ENCODE results near the gene PCNA. TPM values are rescaled to one million over a fixed set of nuclear protein-coding genes. Genes with fewer than 3 reads are reported as not detected.

The PCNA gene
- 125 and 128 TPM in 2 replicates for polyA plus RNA-seq (2013)

DNA sequence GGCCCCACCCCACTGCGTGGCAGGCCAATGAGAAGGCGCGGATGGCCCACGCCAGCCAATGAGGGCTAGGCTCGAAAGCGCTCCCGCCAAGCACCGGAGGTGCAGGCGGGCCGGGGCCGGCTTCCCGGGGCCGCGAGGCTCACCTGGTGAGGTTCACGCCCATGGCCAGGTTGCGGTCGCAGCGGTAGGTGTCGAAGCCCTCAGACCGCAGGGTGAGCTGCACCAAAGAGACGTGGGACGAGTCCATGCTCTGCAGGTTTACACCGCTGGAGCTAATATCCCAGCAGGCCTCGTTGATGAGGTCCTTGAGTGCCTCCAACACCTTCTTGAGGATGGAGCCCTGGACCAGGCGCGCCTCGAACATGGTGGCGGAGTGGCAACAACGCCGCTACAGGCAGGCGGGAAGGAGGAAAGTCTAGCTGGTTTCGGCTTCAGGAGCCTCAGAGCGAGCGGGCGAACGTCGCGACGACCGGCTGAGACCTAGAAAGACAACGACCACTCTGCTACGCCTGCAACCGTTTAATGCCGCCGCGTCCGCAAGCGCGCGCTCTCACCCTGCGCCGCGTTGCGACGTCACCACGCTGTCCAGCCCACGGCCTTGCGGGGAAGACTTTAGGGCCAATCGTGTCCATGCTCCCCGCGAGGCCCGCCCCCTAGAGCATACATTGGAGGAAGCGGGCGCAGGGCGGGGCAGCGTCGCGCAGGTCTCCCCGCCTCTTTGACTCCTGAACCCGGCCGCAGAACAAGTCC, at the start of gene PCNA:
Gene PCNA, minus strand, starts transcription at position 524 of the 750 bp plus-strand sequence. Its CDS starts 160 bp downstream, at position 364.
- Histone ChIP-seq H3K9me3 (ENCODE audit: insufficient read depth, low read depth, low read length) (no peaks in the 10 kb centered on the region), H3K79me2 (ENCODE audit: control insufficient read depth, insufficient read depth, low read length, poor library complexity) (peaks cover 13% of the 10 kb centered on the region), H2BK12ac (ENCODE audit: low read length) (no peak within 1 kb of the TSS), H3K27ac (ENCODE audit: low read depth, low read length) (peak within 1 kb of the TSS; percentile 87), H3K4me1 (ENCODE audit: control insufficient read depth in 1 of 2, insufficient read depth in 2 of 2, low read length in 2 of 2) (peaks cover 2% of the 10 kb centered on the region in 2 experiments), H3K14ac (ENCODE audit: low read length) (peak within 1 kb of the TSS; percentile 71), H3K9ac (ENCODE audit: low read length) (peak within 1 kb of the TSS; percentile 83), H3K23ac (ENCODE audit: low read length) (no peak within 1 kb of the TSS), H4K91ac (ENCODE audit: low read depth, low read length) (peak within 1 kb of the TSS; percentile 54), H3K18ac (ENCODE audit: low read length) (peak within 1 kb of the TSS; percentile 70), H3K79me1 (ENCODE audit: low read length) (peaks cover 6% of the 10 kb centered on the region), H2AK5ac (ENCODE audit: low read length) (peak within 1 kb of the TSS; percentile 21), H3K4ac (ENCODE audit: low read depth, low read length) (peak within 1 kb of the TSS; percentile 91), H3K36me3 (ENCODE audit: control insufficient read depth in 1 of 2, insufficient read depth in 2 of 2, low read length in 2 of 2) (peaks cover 9 to 16% of the 10 kb centered on the region in 2 experiments), H2AFZ (ENCODE audit: insufficient read depth, low read length, poor library complexity) (peak within 1 kb of the TSS; percentile 69), H3K4me2 (ENCODE audit: low read length) (peak within 1 kb of the TSS; percentile 78), H4K12ac (ENCODE audit: low read depth, low read length) (peak within 1 kb of the TSS; percentile 71), H2BK120ac (ENCODE audit: insufficient read depth, low read length, poor library complexity) (peak within 1 kb of the TSS; percentile 78), H4K8ac (ENCODE audit: low read depth, low read length) (peak within 1 kb of the TSS; percentile 91), H2BK5ac (ENCODE audit: low read depth, low read length, poor library complexity) (peak within 1 kb of the TSS; percentile 95), H3K4me3 (ENCODE audit: low read depth, low read length) (peak within 1 kb of the TSS; percentile 89), H3K27me3 (ENCODE audit: insufficient read depth, low read length) (no peaks in the 10 kb centered on the region)
- peak; percentile 97 for DNase-seq
- no CpG with 5 or more reads among the region's 71 CpGs for whole genome bisulfite sequencing (ENCODE audit: extremely low coverage, insufficient coverage, insufficient read length)

DNA sequence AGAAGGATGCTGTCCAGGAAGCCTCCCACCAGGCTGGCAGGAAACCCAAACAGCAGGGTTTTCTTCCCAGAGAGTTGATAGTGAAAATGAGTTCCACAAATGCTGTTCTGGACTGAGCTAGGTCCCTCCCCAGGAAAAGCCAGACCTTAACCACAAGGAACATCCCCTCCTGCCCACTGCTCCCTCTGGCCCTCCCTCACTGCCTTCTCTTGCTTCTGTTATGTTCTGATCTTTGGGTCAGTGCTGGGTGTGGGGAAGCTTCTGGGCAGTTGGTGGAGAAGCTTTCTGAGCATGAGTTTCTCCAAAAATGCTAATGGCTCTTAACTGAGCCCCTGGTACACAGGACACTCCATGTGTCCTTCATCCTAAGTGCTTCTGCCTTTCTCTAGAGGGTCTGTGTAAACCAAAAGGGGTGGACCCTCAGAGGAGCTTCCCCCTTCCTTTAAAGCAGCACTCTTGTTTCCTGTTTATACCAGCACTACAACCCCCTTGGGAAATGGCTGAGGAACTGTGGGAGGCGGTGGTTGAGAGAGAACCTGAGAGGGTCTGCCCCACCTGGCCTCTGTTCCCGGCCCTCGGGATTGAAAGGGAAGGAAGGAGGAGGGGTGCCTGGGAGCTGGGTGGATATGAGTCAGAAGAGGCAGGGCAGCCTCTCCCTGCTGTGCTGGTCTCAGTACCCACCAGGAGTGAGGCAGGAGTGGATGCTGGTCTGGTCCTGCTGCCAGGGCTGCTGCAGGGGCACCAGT, 49.1 kb upstream of the PCNA start:
- no peak overlapping the region for H3K9ac ChIP-seq (ENCODE audit: low read length)
- WGBS (ENCODE audit: extremely low coverage, insufficient coverage, insufficient read length): no CpG with 5 or more reads among the region's 3 CpGs

DNA sequence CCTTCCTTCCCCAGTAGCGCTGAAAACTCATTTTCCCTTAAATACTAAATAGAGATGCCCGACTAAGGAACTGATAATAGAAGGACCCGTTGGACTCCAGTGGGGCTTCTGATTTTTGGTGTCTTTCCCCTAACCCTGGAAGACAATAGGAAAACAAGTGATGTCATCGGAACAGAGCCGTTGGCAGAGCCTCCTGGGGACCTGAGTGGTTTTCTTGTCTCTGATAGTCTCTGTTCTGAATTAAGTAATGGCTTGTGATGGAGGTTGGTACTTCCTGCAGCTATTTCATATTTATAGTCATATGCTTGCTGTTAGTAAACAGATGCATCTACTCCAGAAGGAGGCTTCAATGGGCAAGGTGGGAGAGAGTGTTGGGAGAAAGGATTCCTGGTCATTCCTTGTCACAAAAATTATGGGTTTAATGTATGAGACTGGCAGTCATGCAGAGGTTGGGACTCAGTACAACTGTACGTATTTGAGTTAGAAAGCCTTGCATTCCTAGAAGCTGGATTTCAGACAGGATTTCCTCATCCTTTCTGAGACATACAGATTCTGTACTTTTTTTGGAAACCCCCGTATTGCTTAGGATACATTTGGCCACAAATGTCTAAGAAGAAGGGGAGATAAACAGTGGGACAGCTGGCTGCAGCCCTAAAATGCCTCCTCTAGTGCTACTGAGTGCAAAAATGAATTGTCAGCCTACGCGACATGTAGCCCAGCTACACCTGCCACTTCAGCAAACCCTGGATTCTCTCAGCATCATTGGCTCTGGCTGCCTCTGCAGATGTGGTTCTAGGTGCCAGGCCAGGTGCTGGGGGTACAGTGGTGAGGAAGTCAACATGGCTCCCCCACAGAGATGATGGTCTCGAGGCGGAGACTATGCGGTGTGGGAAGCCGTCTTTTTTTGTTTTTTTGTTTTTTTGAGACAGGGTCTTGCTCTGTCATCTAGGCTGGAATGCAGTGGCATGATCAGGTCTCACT, 45.2 kb upstream of the PCNA start:
- Histone ChIP-seq H3K79me2 (ENCODE audit: control insufficient read depth, insufficient read depth, low read length, poor library complexity) (no peaks in the 10 kb centered on the region), H3K4me1 (ENCODE audit: control insufficient read depth in 1 of 2, insufficient read depth in 2 of 2, low read length in 2 of 2) (peaks cover 0 to 2% of the 10 kb centered on the region in 2 experiments), H3K27me3 (ENCODE audit: insufficient read depth, low read length) (no peaks in the 10 kb centered on the region), H3K27ac (ENCODE audit: low read depth, low read length) (no peak overlapping the region), H2BK12ac (ENCODE audit: low read length) (no peak overlapping the region), H4K91ac (ENCODE audit: low read depth, low read length) (no peak overlapping the region), H2BK120ac (ENCODE audit: insufficient read depth, low read length, poor library complexity) (no peak overlapping the region), H2AFZ (ENCODE audit: insufficient read depth, low read length, poor library complexity) (no peak overlapping the region), H3K9ac (ENCODE audit: low read length) (no peak overlapping the region), H3K14ac (ENCODE audit: low read length) (no peak overlapping the region), H2AK5ac (ENCODE audit: low read length) (no peak overlapping the region), H3K4me3 (ENCODE audit: low read depth, low read length) (no peak overlapping the region), H4K8ac (ENCODE audit: low read depth, low read length) (no peak overlapping the region), H2BK5ac (ENCODE audit: low read depth, low read length, poor library complexity) (no peak overlapping the region), H3K23ac (ENCODE audit: low read length) (no peak overlapping the region), H3K18ac (ENCODE audit: low read length) (peak overlapping the region; percentile 61), H3K79me1 (ENCODE audit: low read length) (no peaks in the 10 kb centered on the region), H3K4me2 (ENCODE audit: low read length) (no peak overlapping the region), H4K12ac (ENCODE audit: low read depth, low read length) (no peak overlapping the region), H3K36me3 (ENCODE audit: control insufficient read depth in 1 of 2, insufficient read depth in 2 of 2, low read length in 2 of 2) (no peaks in the 10 kb centered on the region), H3K4ac (ENCODE audit: low read depth, low read length) (no peak overlapping the region), H3K9me3 (ENCODE audit: insufficient read depth, low read depth, low read length) (no peaks in the 10 kb centered on the region)
- no peak for DNase-seq
- WGBS (ENCODE audit: extremely low coverage, insufficient coverage, insufficient read length): no CpG with 5 or more reads among the region's 13 CpGs

More for the DNA sequence above, 49.1 kb upstream of the PCNA start:
- Histone ChIP-seq H4K8ac (ENCODE audit: low read depth, low read length) (no peak overlapping the region), H3K23ac (ENCODE audit: low read length) (no peak overlapping the region), H3K9me3 (ENCODE audit: insufficient read depth, low read depth, low read length) (no peaks in the 10 kb centered on the region), H3K36me3 (ENCODE audit: control insufficient read depth in 1 of 2, insufficient read depth in 2 of 2, low read length in 2 of 2) (peaks cover 2 to 3% of the 10 kb centered on the region in 2 experiments), H3K4me1 (ENCODE audit: control insufficient read depth in 1 of 2, insufficient read depth in 2 of 2, low read length in 2 of 2) (peaks cover 2% of the 10 kb centered on the region in 2 experiments), H2BK12ac (ENCODE audit: low read length) (no peak overlapping the region), H4K12ac (ENCODE audit: low read depth, low read length) (no peak overlapping the region), H3K18ac (ENCODE audit: low read length) (no peak overlapping the region), H3K27me3 (ENCODE audit: insufficient read depth, low read length) (no peaks in the 10 kb centered on the region), H2AK5ac (ENCODE audit: low read length) (no peak overlapping the region), H3K14ac (ENCODE audit: low read length) (no peak overlapping the region), H2BK120ac (ENCODE audit: insufficient read depth, low read length, poor library complexity) (no peak overlapping the region), H3K4me3 (ENCODE audit: low read depth, low read length) (no peak overlapping the region), H3K79me2 (ENCODE audit: control insufficient read depth, insufficient read depth, low read length, poor library complexity) (peaks cover 2% of the 10 kb centered on the region), H3K4ac (ENCODE audit: low read depth, low read length) (no peak overlapping the region), H3K27ac (ENCODE audit: low read depth, low read length) (no peak overlapping the region), H2AFZ (ENCODE audit: insufficient read depth, low read length, poor library complexity) (no peak overlapping the region), H3K79me1 (ENCODE audit: low read length) (no peaks in the 10 kb centered on the region), H2BK5ac (ENCODE audit: low read depth, low read length, poor library complexity) (no peak overlapping the region), H3K4me2 (ENCODE audit: low read length) (no peak overlapping the region), H4K91ac (ENCODE audit: low read depth, low read length) (no peak overlapping the region)
- DNase-seq: no peak

All from trophoblast cell (in vitro differentiated cells and primary cell).